ENCODE data around the gene IL36B.

The IL36B gene

DNA sequence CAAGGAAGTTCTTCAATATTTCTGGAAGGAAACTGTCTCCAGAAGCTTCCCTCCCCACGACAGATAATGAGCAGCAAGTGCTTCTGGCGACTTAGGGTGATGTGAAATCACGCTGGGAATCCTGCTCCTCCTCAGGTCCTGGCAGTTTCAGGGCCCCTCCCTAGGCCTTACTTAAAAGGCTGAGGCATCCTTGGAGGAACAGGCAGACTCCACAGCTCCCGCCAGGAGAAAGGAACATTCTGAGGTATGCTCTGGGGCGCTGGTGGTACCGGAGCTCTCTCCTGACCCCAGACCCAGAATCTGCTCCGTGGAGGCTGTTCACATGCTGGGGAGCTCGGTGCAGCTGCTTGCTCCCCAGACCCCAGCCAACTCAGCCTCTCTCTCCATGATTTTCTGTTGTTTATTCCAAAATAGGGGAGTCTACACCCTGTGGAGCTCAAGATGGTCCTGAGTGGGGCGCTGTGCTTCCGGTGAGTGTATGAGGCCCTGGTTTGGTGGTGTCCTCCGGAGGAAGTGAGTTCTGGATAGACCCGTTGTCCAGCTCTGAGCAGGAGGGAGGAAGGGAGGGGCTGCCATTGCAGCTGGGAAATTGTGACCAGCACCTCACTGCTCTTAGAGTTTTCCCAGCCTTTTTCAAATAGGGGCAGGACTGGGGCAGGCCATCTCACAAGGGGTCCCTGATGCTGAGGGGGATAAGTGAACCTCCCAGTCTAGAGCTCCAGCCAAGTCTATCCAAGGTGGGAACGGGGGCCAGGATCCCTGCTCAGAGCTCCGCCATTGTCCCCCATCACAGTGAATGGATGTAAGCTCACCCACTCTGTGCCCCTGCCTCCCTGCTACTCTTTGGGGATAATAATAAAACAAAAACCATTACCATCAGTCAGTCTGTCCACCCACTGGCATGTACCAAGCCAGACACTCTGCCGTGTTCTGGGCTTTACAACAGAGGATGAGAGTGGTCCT, 6.6 kb upstream of the IL36B start, which contains the start of gene IL36RN:
TSS of gene IL36RN (plus strand) at position 201 of the 963 bp plus-strand sequence. CDS start at position 442, 241 bp downstream.
- DNase-seq: peak in 1 of 42 donors; percentile 22
- intact Hi-C loops (cut with DNase I): no loop called here

- intact Hi-C loops (cut with DNase I): no loop called here
- DNase-seq: peak in 1 of 42 donors; percentile 5
Observed at GRCh38 chr2:113058411-113058994, 5.8 kb upstream of the IL36B start.

DNA sequence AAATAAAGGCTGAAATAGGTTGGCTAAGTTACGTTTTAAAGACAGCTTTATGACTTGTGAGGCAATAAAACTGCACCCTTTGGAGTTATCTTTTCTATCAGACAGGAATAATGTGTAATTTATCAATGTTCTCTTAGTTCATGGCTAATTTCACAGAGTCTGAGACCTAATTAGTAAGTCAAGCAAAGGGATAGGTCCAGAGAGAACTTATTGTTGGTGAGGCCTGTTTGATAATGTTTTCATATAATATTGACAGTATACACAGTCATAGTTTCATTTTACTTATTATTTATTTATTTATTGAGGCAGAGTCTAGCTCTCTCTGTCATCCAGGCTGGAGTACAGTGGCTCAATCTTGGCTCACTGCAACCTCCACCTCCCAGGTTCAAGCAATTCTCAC, 4.5 kb upstream of the IL36B start:
- no peak for DNase-seq

GRCh38 chr2:113056521-113056920, 3.9 kb upstream of the IL36B start:
- peak in 1 of 42 donors; percentile 20 for DNase-seq
- intact Hi-C loops (cut with DNase I): no loop called here

More for the DNA sequence above, 4.5 kb upstream of the IL36B start:
- intact Hi-C loops (cut with DNase I): no loop called here

GRCh38 chr2:113054066-113054465, 1.4 kb upstream of the IL36B start:
- intact Hi-C loops (cut with DNase I): no loop called here
- no peak for DNase-seq

GRCh38 chr2:113053666-113054065, 999 bp upstream of the IL36B start:
- intact Hi-C loops (cut with DNase I): no loop called here
- peak in 1 of 42 donors; percentile 2 for DNase-seq

DNA sequence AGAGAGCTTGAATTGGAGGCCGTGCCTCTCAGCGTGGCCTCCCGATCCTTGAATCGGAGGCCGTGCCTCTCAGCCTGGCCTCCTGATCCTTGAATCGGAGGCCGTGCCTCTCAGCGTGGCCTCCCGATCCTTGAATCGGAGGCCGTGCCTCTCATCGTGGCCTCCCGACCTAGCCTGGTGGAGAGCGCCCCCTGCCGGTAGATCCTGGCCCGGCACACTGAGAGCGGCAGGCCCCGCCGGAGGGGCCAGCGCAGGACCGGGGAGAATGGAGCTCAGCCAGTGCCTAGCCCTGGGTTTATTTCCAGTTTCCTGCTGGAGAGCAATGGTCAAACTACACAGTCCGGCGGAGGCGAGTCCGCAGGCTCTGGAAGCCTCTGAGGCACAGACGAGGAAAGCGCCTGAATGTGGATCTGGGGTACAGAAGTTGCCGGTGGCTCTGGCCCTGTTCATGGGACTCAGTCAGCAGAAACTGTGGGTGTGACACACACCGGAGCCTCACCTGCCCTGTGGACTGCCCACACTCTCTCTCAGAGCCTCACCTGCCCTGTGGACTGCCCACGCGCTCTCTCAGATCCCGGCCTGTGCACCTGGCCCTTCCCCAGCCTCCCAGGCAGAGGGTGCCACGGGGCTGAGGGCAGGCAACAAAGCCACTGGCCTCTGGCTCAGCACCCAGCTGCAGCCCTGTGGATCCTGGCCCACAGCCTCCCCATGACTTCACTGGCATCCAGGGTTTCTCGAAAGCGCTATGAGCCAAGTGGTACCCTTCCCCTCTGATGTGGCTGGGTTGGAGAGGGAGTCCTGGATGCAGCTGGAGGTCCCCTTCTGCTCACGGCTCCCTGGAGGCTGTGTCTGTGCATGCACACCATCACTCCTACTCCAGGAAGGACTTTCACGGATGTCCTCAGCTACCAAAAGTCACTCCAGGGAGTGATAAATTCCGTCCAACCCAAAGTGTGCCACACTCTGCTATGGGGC, 1.5 kb downstream of the IL36B start:
- peak in 1 of 42 donors; percentile 21 for DNase-seq
- intact Hi-C loops (cut with DNase I): no loop called here

DNA sequence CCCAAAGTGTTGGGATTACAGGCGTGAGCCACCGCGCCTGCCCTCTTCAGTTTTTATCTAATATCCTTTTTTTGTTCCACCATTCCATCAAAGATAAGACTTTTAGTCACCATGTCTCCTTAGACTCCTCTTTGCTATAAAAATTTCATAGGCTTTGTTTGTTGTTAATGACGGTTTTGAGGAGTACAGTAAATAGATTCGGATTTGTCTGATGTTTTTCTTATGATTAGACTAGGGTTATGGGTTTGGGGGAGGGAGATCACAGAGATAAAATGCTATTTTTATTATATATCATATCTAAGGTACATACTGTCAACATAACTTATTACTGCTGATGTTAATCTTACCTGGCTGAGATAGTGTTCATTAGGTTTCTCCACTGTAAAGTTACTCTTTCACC, 6.2 kb downstream of the IL36B start:
- intact Hi-C loops (cut with DNase I): no loop called here
- DNase-seq: no peak

GRCh38 chr2:113041871-113042270, 10.8 kb downstream of the IL36B start:
- intact Hi-C loops (cut with DNase I): no loop called here
- DNase-seq: no peak

DNA sequence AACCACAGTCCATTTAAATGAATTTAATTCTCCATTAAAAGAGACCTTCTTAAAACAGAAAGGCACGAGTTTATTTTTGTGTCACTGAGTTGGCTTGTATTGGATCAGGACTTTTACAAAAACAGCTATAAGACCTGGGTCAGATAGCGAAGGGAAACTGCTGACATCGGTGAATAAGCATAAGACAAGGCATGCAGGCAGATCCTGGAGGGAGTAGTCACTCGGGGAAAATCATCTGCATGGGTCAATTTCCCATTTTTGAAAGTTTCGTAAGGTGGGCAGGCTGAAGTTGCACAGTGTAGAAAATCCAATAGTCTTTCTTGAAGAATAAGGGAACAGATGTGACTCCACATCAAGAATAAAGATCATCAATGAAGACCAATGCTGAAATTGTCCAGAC, 12.9 kb downstream of the IL36B start:
- intact Hi-C loops (cut with DNase I): no loop called here
- no peak for DNase-seq

DNA sequence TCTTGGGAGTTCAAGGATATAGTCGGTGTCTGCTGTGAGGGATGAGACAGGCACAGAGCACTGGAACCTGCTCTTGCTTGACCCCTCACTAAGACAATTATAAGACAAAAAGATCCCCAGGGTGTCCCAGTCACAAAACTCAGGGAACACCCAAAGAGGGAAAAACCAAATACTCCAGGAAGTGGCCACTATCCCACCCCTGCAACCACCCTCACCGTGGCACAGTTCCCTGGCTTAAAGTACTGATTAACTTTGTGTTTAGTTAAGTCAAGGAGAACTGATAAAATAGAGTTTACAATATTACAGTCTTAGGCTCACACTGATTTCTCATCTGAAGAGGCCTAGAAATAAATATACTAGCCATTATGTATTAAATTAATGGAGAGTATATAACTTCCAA, 13.5 kb downstream of the IL36B start:
- intact Hi-C loops (cut with DNase I): no loop called here
- DNase-seq: no peak

- intact Hi-C loops (cut with DNase I): no loop called here
- DNase-seq: no peak
Observed at GRCh38 chr2:113038291-113038690, 14.4 kb downstream of the IL36B start.

- DNase-seq: no peak
- intact Hi-C loops (cut with DNase I): no loop called here
Observed at GRCh38 chr2:113036763-113037162, 15.9 kb downstream of the IL36B start.

DNA sequence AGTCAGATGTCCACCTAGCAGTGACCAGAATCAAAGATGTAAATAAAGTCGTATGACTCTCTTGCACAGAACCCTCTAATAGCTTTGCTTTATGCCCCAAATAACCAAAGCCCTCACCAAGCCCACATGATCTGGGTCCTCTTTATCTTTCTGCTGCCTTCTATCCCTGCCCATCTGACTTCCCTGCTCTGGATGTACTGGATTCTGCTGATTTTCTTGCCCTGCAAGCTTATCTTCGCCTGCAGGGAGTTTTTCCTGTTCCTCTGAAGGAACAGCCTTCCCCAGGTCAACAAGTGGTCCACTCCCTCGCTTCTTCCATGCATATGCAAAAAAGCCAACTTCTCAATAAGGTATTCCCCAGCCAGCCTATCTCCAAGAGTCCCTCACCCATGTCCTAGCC, 18.7 kb downstream of the IL36B start:
- intact Hi-C loops (cut with DNase I): no loop called here
- DNase-seq: no peak

DNA sequence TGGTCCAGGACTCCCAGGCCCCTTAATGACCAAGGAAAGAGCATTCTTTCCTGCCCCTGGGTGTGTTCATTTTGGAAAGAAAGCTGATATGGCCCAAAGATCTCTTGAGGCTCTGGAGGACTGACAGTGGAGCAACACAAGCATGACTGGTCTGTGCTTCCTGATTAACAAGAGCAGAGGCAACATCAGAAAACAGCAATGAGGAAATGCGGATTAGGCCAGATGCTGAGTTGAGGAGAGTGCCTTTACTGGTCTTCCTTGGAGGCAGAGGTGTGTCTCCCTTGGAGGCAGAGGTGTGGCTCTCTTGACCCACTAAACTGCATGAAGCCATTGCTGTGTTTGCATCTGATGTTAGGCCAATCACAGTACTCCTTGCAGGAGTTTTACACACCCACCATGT, 19.9 kb downstream of the IL36B start:
- intact Hi-C loops (cut with DNase I): no loop called here
- DNase-seq: no peak

- DNase-seq: no peak
- intact Hi-C loops (cut with DNase I): no loop called here
Observed at GRCh38 chr2:113028112-113028511, 24.6 kb downstream of the IL36B start.

GRCh38 chr2:113027691-113028090, 25.0 kb downstream of the IL36B start:
- peak in 33 of 42 donors; percentile 3 to 80 (median 38) for DNase-seq
- intact Hi-C loops (cut with DNase I): no loop called here

DNA sequence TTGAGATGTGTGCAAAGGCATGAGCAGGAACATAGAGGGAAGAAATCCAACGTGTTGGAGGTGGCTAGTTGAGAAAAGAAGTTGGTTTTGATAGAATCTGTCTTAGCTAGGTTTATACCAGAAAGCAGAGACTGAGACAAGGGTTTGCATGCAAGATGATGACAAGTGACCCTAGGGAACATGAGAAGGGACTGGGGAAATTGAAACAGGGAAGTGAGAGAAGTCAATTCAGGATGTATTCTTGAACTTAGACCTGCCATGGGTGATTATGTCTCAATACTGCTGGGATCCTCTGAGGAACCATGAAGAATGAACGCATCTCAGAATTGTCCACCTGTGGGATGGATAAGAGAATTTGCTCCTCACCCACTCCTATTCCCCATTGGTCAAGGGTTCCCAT, 26.9 kb downstream of the IL36B start:
- intact Hi-C loops (cut with DNase I): no loop called here

GRCh38 chr2:113024764-113025163, 27.9 kb downstream of the IL36B start:
- intact Hi-C loops (cut with DNase I): no loop called here
- DNase-seq: no peak

More for the DNA sequence above, 26.9 kb downstream of the IL36B start:
- no peak for DNase-seq

Data from head of caudate nucleus (tissue), 42 donors.